Cardiac fibroblast (primary cell): ENCODE measurements around the gene PRKCA.
"Not testable (repeated sequence)": the region's sequence is repeated elsewhere in the genome, so short reads cannot be mapped to it uniquely, and the experiment has no call there.

Experiments
- DNase-seq, 2 donors: peaks; one replicate each; pipeline versions ENCODE4 v3.0.0 to v3.0.0-alpha.2; 2010; ENCODE audit warnings: low read depth in 2 of 2
- H3K4me3 ChIP-seq, 2 donors: replicated peaks in 1 of 2; 1 replicate in 1 of 2; 2 replicates in 1 of 2; pipeline ENCODE4 v1.5.1; 2011; ENCODE audit warnings: low read depth in 2 of 2, low read length in 2 of 2, mild to moderate bottlenecking in 2 of 2, moderate library complexity in 1 of 2
- CTCF ChIP-seq: IDR thresholded peaks from one replicate; pipeline ENCODE4 v1.5.1; 2011; ENCODE audit warnings: low read depth, mild to moderate bottlenecking, low read length, inconsistent platforms

PRKCA gene

DNA sequence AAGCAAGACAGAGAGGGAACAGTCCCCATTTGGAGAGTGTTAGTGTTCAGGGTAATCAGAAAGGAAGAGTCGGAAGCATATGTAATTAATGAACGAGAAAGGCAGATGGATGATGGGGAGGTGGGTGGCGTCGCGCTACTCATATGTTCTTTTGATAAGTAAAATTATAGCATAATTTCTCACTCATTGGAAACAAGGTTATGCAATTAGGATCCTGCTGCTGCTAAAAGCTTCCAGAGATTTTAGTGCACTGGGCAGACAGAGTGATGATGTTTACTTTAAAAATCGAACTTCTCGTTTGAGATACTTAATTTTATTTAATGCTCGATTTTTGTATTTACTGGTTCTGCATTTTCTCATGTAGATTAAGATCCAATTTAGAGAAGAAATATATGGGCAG, 96.2 kb downstream of the PRKCA start:
- no peak for DNase-seq
- no peak for TF ChIP-seq CTCF
- no peak overlapping the region for H3K4me3 ChIP-seq

GRCh38 chr17:66399441-66399840, 97.0 kb downstream of the PRKCA start:
- no peak for DNase-seq
- TF ChIP-seq CTCF: no peak
- H3K4me3 ChIP-seq: no peak overlapping the region

GRCh38 chr17:66400041-66400688, 97.8 kb downstream of the PRKCA start:
- not testable (repeated sequence) for H3K4me3 ChIP-seq, DNase-seq

GRCh38 chr17:66400698-66401097, 98.3 kb downstream of the PRKCA start:
- DNase-seq: no peak
- TF ChIP-seq CTCF: no peak
- no peak overlapping the region for H3K4me3 ChIP-seq

GRCh38 chr17:66401364-66401763, 99.0 kb downstream of the PRKCA start:
- DNase-seq: no peak
- H3K4me3 ChIP-seq: no peak overlapping the region
- no peak for TF ChIP-seq CTCF

GRCh38 chr17:66403846-66404556, 101.6 kb downstream of the PRKCA start:
- TF ChIP-seq CTCF: no peak
- DNase-seq: peak; percentile 18 to 46
- no peak overlapping the region for H3K4me3 ChIP-seq

GRCh38 chr17:66405836-66406677, 103.6 kb downstream of the PRKCA start:
- H3K4me3 ChIP-seq: no peak overlapping the region
- no peak for TF ChIP-seq CTCF
- peak in 1 of 2 donors; percentile 20 for DNase-seq
